ENCODE data around the gene SIGLEC7.

SIGLEC7 gene

DNA sequence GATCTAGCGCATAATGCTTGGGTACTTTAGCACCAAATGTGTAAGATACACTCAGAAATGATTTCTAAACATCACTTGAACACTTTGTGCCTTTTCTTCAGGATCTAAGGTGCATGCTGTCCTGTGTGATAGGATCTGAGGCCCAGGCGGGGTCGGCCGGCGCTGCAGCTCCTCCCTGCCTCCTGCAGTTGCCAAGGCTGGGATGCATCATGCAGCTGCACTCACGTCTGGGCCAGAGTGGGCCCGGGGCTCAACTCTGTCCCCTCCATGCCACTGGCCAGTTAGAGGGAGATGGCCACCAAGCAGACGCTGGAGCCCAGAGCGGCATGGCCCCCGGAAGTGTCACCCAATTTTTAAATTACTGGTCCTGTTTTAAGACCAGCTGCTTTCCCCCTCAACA lies 53.5 kb downstream of the SIGLEC7 start:
- Histone ChIP-seq H4K20me1 (no peaks in the 10 kb centered on the region), H3K4me3 (no peak overlapping the region), H3K4me2 (no peak overlapping the region), H3K27me3 (no peaks in the 10 kb centered on the region), H3K27ac (no peak overlapping the region), H3K9ac (no peak overlapping the region), H3K4me1 (peaks cover 0 to 20% (median 7%) of the 10 kb centered on the region in 10 experiments; a peak in 12 of 20 replicates), H3K36me3 (no peaks in the 10 kb centered on the region), H3K9me3 (replicated peaks in 1 of 11) (peaks cover 0 to 9% (median 0%) of the 10 kb centered on the region in 11 experiments; a peak in 1 of 22 replicates)
- TF ChIP-seq Cebpa-rat (IDR thresholded peaks at IDR 0.05), result no peak

DNA sequence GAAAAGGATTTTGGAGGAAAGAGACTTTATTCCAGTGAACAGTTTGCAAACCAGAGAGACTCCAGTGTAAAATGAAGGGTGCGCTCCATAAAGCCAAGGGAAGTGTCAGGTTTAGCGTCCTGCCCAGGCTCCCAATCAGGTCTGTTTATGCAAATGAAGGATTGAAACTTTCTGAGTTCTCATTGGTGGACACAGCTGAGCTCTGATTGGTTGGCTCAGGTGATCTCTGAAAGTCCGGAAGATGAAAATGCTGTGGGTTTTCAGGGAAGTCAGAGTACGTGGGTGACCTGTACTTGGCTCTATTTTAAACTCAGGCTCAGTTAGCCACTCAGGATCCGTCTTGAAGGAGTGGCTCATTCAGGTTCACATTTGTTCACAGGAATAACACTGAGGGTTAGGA lies 54.1 kb downstream of the SIGLEC7 start:
- Histone ChIP-seq H3K27me3 (no peaks in the 10 kb centered on the region), H4K20me1 (no peaks in the 10 kb centered on the region), H3K4me1 (peaks cover 2 to 26% (median 12%) of the 10 kb centered on the region in 10 experiments), H3K9ac (no peak overlapping the region), H3K4me3 (no peak overlapping the region), H3K36me3 (no peaks in the 10 kb centered on the region), H3K4me2 (no peak overlapping the region), H3K9me3 (replicated peaks in 1 of 11) (peaks cover 0 to 9% (median 0%) of the 10 kb centered on the region in 11 experiments; a peak in 1 of 22 replicates), H3K27ac (no peak overlapping the region)
- no peak for TF ChIP-seq Cebpa-rat (IDR thresholded peaks at IDR 0.05)

DNA sequence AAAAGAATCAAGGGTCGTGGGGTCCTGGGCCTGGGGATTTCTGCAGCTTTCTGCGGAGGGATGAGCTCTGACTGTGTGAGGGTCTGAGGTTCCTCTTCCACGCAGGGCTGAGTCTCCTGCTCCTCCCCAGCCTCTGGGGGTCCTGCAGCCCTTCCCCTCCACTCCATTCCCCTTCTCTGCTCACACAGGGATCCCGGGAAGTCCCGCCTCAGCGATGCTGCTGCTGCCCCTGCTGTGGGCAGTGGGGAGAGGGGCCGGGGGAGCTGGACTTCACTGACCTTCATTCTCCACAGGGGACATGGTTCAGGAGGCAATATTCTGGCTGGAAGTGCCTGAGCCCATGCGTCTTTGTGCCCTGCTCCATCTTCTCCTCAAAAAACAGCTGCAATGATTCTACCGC lies 56.5 kb downstream of the SIGLEC7 start:
- no peaks in the 10 kb centered on the region for H3K36me3 ChIP-seq
- no peak overlapping the region for H3K4me2 ChIP-seq
- H3K9me3 ChIP-seq (replicated peaks in 1 of 11), result peaks cover 0 to 9% (median 0%) of the 10 kb centered on the region in 11 experiments; a peak in 1 of 22 replicates
- no peaks in the 10 kb centered on the region for H3K27me3 ChIP-seq
- no peak overlapping the region for H3K27ac ChIP-seq
- no peak overlapping the region for H3K9ac ChIP-seq
- no peak overlapping the region for H3K4me3 ChIP-seq
- H4K20me1 ChIP-seq, result no peaks in the 10 kb centered on the region
- H3K4me1 ChIP-seq, result peaks cover 22 to 49% (median 35%) of the 10 kb centered on the region in 10 experiments
- TF ChIP-seq Cebpa-rat (IDR thresholded peaks at IDR 0.05), result no peak

DNA sequence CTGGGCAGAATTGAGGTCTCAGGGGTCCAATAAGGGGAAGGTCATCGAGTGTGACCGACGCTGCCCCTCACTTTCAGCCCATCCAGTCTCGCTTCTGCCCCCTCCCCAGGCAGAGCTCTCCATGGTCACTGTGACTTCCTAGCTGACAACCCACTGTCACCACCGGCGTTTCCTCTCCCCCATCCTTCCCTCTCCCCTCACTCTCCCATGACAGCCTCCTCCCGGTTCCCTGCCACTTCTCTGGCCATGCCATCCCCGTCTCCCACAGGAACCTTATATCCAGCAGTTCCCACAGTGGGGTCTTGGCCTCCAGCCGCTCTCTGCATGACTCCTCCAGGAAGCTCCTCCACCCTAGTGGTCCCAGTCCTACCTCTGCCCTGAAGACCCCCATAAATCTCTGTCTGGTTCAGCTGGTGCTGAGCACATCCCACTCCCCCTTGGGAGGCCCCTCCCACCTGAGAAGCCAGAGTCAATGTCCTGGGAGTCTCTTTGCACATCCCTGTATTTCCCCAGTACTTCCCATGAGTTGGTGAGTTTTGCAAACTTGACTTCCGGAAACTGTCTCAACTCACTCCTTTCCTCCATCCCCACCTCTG lies 58.1 kb downstream of the SIGLEC7 start:
- peak overlapping the region in 5 of 11 experiments; percentile 11 to 74 (median 14); a peak in 6 of 22 replicates for H3K4me2 ChIP-seq

DNA sequence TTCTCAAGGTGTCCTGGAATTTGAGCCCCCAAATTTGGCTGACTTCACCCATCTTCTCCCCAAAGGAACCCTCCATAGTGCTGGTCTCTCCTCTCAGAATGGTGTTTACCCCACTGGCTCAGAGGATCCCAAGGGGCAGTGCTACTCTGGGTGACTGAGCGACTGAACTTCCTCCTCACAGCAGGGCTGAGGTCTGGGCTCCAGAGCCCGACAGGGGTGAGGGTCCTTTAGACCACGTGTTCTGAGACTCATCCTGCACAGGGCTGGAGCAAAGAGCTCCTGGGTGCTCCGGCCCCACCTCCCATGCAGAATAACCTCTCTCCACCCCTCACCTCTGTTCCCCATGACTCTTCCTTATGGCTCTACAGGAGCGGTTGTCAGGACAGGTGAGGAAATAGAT lies 59.6 kb downstream of the SIGLEC7 start:
- Histone ChIP-seq H3K4me2 (peak overlapping the region; percentile 37 to 85 (median 76)), H3K4me3 (no peak overlapping the region), H3K27me3 (no peaks in the 10 kb centered on the region), H3K36me3 (no peaks in the 10 kb centered on the region), H3K9ac (peak overlapping the region in 3 of 11 experiments; percentile 7 to 27 (median 13); a peak in 1 of 22 replicates), H4K20me1 (no peaks in the 10 kb centered on the region), H3K27ac (peak overlapping the region in 6 of 11 experiments; percentile 1 to 48 (median 37); a peak in 6 of 22 replicates), H3K4me1 (peaks cover 34 to 55% (median 46%) of the 10 kb centered on the region in 10 experiments), H3K9me3 (replicated peaks in 1 of 11) (no peaks in the 10 kb centered on the region)
- TF ChIP-seq Cebpa-rat (IDR thresholded peaks at IDR 0.05), result no peak

More for the DNA sequence above, 58.1 kb downstream of the SIGLEC7 start:
- Histone ChIP-seq H3K9me3 (replicated peaks in 1 of 11) (peaks cover 0 to 9% (median 0%) of the 10 kb centered on the region in 11 experiments; a peak in 1 of 22 replicates), H3K9ac (no peak overlapping the region), H3K4me1 (peaks cover 32 to 53% (median 45%) of the 10 kb centered on the region in 10 experiments), H4K20me1 (no peaks in the 10 kb centered on the region), H3K27ac (no peak overlapping the region), H3K27me3 (no peaks in the 10 kb centered on the region), H3K36me3 (no peaks in the 10 kb centered on the region), H3K4me3 (no peak overlapping the region)
- no peak for TF ChIP-seq Cebpa-rat (IDR thresholded peaks at IDR 0.05)
